Measurements from ENCODE around the gene UGT1A4.

Gene UGT1A4

DNA sequence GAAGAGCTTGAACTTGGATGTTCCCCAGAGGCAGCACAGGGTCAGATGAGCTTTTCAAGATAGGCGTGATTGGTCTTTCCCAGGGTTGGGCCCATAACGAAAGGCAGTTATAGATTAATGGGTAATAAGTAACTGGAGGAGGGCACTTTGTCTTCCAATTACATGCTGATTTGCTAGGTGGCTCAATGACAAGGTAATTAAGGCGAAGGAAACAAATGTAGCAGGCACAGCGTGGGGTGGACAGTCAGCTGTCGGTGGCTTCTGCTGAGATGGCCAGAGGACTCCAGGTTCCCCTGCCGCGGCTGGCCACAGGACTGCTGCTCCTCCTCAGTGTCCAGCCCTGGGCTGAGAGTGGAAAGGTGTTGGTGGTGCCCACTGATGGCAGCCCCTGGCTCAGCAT lies at the start of gene UGT1A4:
Gene UGT1A4, plus strand, starts transcription at position 185 of the 400 bp plus-strand sequence. Its CDS starts 85 bp downstream, at position 270.
- no peak for DNase-seq (ENCODE audit: low spot score)

DNA sequence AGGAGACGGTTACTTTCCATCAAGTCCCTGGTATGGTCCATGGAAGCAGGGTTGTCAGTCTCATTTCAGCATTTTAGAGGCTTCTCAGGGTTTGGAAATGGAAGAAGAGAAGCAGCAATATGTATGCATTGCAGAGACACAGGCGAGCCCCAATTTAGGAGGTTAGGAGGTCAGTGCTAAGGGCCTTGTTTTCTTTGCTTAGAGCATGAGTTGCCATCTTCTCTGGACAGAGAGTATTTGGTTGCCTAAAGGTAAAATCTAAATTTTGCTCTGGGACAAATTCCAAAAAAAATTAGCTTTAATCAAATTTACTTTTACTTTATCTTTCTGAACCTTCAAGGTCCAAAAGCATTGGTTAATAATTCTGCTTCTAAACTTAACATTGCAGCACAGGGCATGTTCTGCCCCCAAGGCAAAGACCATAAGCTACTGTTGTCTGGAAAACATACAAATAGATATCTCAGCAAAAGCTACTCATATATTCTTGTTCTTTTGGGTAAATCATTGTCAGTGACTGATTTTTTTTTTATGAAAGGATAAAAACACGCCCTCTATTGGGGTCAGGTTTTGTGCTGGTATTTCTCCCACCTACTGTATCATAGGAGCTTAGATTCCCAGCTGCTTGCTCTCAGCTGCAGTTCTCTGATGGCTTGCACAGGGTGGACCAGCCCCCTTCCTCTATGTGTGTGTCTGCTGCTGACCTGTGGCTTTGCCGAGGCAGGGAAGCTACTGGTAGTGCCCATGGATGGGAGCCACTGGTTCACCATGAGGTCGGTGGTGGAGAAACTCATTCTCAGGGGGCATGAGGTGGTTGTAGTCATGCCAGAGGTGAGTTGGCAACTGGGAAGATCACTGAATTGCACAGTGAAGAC lies 47.0 kb upstream of the UGT1A4 start, which contains the start of gene UGT1A9:
Gene UGT1A9, plus strand, starts transcription at position 609 of the 872 bp plus-strand sequence. Its CDS starts 37 bp downstream, at position 646.
- DNase-seq (ENCODE audit: low spot score) = no peak

- DNase-seq (ENCODE audit: low spot score) = no peak
These were observed 45.6 kb upstream of the UGT1A4 start for GRCh38 chr2:233672886-233673285.

- DNase-seq (ENCODE audit: low spot score) = no peak
These were observed 44.6 kb upstream of the UGT1A4 start for GRCh38 chr2:233673896-233674295.

GRCh38 chr2:233674314-233674713 lies 44.2 kb upstream of the UGT1A4 start:
- no peak for DNase-seq (ENCODE audit: low spot score)

- DNase-seq (ENCODE audit: low spot score) = no peak
These were observed 43.5 kb upstream of the UGT1A4 start for GRCh38 chr2:233674995-233675394.

GRCh38 chr2:233676046-233676445 lies 42.5 kb upstream of the UGT1A4 start:
- no peak for DNase-seq (ENCODE audit: low spot score)

- no peak for DNase-seq (ENCODE audit: low spot score)
These were observed 39.3 kb upstream of the UGT1A4 start for GRCh38 chr2:233679196-233679595.

GRCh38 chr2:233680361-233681045 lies 38.0 kb upstream of the UGT1A4 start:
- no peak for DNase-seq (ENCODE audit: low spot score)

DNA sequence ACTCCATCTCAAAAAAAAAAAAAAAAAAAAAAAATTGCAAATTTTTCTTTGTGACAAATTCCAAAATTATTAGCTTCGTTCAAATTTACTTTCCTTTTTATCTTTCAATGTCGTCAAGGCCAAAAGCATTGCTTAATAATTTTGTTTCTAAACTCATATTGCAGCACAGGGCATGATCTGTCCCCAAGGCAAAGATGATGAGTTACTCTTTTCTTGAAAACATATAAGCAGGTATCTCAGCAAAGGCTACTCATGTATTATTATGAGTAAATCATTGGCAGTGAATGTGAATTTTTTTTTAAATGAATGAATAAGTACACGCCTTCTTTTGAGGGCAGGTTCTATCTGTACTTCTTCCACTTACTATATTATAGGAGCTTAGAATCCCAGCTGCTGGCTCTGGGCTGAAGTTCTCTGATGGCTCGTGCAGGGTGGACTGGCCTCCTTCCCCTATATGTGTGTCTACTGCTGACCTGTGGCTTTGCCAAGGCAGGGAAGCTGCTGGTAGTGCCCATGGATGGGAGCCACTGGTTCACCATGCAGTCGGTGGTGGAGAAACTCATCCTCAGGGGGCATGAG lies 36.9 kb upstream of the UGT1A4 start, which contains the start of gene UGT1A7:
Gene UGT1A7, plus strand, starts transcription at position 381 of the 579 bp plus-strand sequence. Its CDS starts 37 bp downstream, at position 418.
- DNase-seq (ENCODE audit: low spot score) = no peak

GRCh38 chr2:233684640-233685039 lies 33.9 kb upstream of the UGT1A4 start:
- DNase-seq (ENCODE audit: low spot score) = no peak

GRCh38 chr2:233686928-233687327 lies 31.6 kb upstream of the UGT1A4 start:
- DNase-seq (ENCODE audit: low spot score) = no peak

GRCh38 chr2:233688341-233688740 lies 30.2 kb upstream of the UGT1A4 start:
- no peak for DNase-seq (ENCODE audit: low spot score)

DNA sequence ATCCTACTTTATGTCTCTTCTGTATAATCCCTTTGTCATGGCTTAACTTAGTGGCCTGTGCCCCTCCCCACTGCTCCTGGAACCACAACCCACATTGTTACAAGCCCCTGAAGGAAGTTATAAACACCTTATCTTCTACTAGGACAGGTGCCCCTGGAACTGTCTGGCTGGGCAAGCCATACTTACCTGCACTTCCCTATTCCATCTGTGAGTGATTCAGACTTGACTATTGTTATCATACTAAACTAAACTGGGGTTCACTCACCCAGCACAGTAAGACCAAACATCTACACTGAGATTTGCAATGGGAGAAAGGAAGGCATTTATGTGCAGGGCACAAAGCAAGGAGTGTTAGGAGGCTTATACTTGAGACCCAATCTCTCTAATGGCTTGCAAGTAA lies 29.5 kb upstream of the UGT1A4 start:
- no peak for DNase-seq (ENCODE audit: low spot score)

DNA sequence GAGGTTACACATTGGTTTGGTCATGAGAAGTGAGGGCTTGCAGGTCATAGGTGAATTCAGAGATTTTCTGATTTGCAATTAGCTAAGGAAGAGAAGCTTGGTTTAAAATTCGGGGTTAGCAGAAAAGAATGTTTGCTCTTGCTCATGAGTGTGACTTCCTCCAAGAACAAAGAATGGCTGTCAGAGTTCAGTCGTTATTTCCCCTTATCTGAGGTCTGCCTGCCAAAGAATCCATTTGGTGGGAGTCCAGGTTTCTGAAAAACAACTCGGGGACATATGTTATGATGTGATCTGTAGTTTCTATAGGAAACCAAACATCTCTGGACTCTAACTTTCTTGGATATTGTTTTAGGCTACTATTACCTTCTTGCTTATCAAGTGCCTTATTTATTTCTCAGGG lies 29.0 kb upstream of the UGT1A4 start:
- no peak for DNase-seq (ENCODE audit: low spot score)

GRCh38 chr2:233690444-233690843 lies 28.1 kb upstream of the UGT1A4 start:
- no peak for DNase-seq (ENCODE audit: low spot score)

- no peak for DNase-seq (ENCODE audit: low spot score)
These were observed 26.8 kb upstream of the UGT1A4 start for GRCh38 chr2:233691443-233692433.

- no peak for DNase-seq (ENCODE audit: low spot score)
These were observed 25.9 kb upstream of the UGT1A4 start, which contains the start of gene UGT1A6 for GRCh38 chr2:233692648-233693047. Gene UGT1A6 (plus strand): TSS chr2:233692890. CDS start chr2:233693005, 115 bp downstream.

DNA sequence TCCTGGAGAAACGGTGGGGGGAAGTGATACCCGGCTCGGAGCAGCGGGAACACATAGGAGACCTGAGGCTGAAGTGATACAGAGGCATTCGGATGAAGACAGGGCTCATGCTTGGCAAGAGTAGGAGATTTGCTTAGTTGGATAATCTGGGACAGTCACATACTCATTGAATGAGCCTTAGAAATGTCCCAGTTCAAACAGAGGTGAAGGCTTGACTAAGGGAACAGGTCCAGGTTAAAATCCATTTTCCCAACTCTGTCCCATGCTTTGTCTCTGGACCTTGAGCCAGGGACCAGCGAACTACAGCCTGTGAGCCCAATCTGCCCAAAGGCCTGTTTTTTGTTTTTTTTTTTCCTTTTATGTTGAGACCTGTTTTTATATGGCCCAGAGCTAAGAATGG lies 24.6 kb upstream of the UGT1A4 start:
- no peak for DNase-seq (ENCODE audit: low spot score)

GRCh38 chr2:233698740-233699139 lies 19.8 kb upstream of the UGT1A4 start:
- DNase-seq (ENCODE audit: low spot score) = no peak

DNA sequence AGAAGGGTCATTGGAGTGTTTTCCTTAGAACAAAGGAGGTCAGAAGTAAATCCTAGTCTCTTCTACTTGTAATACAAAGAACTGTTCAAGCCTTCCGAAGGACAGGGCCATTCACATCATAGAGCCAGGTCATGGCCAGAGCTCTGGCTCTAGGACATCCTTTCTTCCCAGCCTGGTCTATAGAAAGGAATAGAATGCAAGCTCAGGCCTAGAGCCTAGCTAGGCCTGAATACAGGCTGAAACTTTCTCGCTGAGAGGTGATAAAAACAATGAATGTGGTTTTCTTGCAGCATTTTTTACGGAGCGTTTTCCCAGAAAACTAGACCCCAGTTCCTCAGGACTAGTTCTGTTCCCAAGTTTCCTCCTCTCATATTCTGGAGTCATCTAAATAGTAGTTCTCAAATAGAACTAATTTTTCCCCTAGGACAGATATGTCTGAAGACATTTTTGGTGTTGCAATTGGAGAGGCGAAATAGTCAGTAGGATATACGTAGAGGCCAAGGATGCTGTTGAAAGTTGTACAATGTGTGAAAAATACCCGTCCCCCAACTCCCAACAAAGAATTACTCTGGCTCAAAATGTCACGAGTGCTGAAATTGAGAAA lies 19.0 kb upstream of the UGT1A4 start:
- DNase-seq (ENCODE audit: low spot score) = no peak

Data from left forelimb (tissue), 1 donor.